ENCODE results near the gene ERC1.

ERC1 gene

DNA sequence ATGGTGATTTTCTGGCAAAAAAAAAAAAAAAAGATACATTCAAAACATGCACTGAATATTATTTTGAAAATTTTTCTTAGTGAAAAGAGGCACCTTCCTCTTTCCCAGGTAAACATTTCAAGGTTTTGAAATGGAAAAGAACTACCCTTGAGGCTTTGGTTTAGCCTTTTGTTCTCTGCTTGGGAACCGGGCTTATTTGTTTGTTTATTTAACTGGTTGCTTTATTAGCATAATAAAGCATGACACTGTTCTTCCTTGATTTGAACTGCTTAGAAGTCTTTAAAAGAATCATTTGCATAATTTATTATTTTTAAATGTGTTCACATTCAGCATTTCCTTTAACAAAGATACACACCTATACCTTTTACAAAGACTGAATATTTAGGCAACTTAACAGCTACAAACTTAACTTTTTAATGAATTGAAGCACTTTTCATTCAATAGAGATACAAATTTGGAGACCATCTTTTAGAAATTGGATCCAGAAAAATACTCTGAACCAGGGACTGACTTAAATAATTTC, 428.9 kb downstream of the ERC1 start:
- DNase-seq: no peak

DNA sequence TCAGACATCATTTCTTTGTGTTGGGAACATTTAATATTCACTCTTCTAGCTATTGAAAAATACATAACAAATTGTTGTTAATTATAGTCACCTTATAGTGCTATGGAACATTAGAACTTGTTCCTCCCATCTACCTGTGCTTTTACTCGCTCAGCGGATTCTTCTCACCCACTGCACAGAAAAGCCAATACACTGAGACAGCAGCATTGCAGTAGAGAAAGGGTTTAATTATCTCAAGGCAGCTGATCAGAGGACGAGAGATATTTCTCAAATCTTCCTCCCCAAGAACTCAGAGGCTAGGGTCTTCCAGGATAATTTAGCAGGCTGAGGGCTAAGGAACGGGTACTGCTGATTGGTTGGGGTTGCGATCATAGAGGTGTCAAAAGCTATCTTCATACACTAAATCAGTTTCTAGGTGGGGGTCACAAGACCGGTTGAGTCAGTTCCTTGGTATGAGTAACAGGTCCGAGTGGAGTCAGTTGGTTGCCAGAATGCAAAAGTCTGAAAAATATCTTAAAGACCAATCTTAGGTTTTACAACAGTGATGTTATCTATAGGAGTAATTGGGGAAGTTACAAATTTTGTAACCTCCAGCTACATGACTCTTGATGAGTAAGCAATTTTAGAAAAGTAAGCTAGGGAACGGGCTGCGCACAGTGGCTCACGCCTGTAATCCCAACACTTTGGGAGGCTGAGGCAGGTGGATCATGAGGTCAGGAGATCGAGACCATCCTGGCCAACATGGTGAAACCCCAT, 430.2 kb downstream of the ERC1 start:
- DNase-seq: no peak

DNA sequence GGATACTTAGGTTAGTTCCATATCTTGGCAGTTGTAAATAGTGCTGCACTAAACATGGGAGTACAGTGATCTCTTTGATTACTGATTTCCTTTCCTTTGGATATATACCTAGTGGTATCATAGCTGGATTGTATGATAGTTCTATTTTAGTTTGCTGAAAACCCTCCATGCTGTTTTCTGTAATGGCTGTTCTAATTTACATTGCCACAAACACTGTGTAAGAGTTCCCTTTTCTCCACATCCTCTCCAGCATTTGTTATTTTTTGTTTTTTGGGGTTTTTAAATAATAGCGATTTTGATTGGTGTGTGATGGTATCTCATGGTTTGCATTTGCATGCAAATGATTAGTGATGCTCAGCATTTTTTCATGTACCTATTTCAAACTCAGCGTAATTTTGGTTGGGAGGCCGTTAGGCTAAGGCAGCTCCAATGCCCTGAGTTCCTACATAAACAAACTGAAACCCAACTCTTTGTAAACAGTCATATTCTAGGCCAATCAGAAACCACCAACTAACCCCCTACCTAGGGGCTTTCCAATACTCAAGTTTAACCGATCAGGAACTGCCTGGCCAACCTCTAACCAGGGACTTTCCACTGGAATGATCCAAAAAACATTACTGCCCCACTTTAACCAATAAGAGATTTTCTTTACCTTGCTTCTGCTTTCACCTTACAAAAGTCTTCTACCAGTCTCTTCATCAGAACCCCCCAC, 431.7 kb downstream of the ERC1 start:
- no peak for DNase-seq

DNA sequence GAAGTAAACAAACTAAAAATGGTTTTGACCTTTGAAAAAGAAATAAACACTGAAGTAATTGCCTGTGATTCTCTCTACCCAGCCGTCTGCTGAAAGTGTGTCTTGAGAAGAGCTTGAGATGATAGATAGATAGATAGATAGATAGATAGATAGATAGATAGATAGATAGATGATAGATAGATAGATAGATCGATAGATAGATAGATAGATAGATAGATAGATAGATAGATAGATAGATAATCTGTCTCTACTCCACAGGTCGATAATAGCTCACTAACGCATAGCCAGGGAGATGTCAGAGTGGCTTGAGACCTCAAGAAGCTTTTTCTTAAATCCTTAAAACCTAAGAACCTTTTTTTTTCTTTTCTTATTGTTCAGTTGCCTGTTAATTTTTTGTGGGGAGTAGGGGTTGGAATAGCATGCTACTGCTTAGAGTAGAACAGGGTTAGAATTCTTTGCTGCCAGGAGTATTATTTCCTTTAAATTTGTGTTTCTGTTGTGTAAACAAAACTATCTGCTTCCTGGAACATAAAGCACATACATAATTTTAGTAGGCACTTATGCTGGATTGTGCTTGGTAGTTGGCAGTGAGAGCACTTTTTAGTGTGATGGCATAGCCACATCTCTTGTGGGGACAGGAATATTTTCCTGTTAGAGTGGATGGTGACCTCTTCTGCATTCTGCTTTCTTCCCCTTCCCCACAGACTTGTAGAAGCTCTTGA, 433.8 kb downstream of the ERC1 start:
- DNase-seq: no peak

DNA sequence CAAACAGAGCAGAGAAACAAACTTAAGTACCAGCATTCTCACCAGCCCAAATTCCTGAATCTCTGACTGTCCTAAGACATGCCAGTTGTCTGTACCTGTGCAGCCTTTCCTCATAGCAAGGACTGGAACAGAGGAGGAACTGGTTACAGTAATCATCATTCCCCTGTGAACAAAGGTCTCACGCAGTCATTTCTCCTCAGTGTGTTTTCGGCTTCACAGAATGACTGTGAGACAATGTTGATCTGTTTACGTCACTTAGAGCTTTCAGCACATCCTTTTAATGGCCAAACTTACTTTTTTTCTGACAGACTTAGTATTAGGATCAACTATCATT, 434.3 kb downstream of the ERC1 start:
- no peak for DNase-seq

DNA sequence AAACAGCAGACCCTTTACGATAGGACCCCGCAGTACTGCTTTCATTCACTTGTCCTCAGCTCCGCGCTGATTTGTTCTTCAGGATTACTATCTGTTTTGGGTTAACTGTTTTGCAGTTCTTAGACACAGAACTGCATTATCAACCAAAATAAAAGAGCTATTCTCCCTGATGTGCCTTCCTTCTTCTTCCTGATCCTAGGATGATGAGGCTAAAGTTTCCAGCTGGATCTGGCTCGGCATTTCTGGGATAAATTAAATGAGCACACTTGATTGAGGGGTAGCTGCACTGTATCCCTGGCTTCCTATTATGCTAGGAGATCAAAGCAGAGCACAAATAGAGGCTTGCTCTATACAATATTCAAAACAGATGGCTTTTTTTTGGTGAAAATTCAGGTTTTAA, 437.6 kb downstream of the ERC1 start:
- no peak for DNase-seq

DNA sequence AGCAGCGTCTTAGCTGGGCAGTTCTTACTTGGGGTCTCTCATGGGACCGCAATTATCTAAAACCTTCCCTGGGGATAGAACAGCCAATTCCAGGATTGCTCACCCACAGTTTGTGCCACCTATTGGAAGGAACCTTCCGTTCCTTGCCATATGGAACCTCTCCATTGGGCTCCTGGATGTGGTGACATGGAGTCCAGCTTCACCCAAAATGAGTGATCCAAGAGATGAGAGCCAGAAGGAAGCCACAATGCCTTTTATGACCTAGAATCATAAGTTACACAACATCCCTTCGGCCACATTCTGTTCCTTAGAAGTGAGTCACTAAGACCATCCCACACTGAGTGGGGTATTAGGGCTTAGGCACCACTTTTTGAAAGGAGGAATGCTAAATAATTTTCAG, 439.0 kb downstream of the ERC1 start:
- DNase-seq: no peak

DNA sequence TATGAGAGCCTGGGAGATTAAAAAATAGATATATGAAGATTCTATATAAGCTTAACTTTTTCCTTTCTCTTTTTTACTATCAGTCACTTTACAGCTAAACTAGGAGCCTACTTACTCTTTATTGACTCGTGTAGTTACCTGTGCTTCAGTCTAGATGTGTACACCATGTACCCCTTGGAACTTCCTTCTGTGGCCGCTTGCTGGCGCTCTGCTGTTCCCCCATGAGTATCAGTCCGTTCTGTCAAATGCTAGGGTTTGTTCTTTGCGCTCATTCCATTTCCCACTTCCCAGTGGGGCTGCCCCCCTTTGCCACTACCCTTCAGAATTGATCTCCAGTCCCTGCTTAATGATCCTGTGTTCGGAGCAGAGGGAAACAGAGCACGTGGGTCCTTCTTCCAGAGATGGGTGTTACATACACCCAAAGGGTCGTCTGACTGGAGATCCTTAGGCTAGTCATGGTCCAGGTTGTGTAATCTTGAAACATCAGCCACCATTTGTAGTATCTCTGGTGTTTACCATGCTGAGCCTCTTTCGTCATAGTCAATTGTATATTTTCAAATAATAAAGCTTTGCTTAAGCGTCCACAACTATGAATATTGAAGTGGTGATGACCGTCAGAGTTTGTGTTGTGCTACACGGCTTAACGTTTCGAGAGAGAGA, 443.4 kb downstream of the ERC1 start:
- DNase-seq: no peak

DNA sequence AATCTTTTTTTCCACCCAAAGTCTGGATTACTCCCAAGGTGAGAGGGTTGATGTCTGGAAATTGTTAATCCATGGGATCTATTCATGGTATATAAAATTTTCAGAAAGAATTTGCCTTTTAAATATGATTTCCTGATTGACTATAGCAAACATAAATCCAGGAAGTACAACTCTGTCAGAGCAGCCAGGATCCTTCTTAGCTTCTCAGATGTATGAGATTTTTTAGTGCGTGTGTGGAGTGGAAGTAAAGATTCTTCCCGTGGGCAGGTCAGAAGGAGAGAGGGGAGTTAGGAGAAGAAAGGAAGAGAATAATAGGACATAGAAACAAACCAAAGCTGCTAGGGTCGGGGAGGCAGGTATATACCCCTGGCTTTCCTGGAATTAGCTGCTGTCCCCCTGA, 444.0 kb downstream of the ERC1 start:
- no peak for DNase-seq

DNA sequence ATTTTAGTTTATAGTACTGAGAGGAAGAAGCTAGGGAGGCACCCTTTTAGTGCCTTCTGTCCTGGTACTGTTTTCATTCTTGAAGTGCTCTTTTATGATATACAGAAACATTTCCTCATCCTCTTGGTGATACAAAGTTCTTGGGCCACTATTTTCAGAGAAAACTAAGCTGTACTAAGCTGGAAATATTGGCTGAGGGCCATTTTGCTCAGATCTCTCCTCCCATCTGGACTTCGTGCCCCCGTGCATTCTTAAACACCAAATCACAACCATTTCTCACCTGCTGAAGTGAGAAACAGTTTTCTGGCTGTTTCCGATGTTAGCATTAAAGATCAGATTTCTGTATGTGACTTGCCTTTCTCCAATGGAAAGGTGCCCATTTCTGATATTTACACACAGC, 444.4 kb downstream of the ERC1 start:
- no peak for DNase-seq

DNA sequence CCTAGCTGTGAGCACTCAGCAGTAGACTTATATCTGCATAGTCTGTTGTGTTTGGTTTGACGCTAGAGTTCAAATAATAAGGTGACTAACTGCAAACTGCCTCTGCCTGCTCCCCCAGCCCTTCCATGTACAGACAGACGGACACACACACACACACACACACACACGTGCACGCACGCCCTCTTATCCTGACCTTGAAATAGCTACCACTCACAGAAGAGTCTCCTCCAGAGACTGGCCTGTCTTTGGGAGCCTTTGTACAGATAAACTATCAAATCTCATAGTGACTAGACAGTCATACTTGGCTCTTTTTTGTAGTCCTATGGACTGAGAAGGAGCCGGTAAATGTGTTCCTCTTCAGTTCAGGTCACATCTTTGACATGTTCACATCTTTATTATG, 445.0 kb downstream of the ERC1 start:
- DNase-seq: no peak

DNA sequence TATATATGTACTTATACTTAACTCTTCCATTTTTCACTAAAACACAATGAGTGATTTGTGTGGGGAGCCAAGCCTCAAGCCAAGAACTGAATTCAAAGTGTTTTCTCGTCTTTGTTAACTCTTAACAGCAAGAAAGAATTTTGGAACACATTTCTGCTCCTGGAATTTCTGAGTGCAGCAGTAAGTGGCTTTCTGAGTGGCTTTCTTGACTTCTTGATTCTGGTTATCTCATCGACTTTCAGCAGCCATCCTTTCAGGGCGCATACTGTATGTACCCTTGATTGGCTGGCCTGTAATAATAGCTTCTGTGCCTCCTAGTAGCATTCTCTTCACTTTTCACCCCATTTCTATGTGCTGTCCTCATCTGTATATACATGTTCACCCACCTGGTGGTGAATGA, 446.0 kb downstream of the ERC1 start:
- DNase-seq: no peak

DNA sequence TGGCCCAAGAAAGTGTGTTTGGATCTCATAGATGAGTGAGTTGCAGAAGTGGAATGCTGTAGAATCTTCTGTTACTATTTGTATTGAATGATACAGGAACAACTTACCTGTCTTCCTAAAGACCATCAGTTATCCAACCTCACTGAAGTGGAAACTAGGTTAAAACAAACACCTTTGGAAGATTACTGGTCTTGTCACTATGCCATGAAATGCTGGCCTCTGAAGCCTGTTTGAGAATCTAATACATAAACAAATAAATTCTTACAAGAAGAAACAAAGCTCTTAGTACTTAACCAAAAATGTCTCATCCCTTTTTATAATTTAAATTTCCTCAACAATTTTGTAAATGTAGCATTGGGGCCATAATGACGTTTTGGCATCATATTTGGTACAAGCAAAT, 448.2 kb downstream of the ERC1 start:
- DNase-seq: no peak

DNA sequence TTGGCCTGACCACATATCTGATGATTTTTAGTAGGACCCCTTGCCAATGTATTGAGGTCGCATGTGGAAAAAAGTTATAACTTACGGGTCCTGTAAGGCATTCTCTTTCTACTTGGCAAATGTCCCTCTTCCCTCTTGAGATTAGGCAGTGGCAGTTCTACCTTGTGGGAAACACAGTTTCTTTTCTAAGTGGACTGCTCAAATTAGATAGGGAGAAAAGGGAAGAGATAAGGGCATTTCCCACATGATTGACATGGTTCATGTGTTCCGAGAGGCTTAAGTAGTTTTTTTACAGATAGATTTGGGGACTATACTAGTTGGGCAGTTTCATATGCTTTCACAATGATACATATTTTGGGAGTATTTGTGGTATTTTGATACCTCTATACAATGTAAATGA, 448.7 kb downstream of the ERC1 start:
- DNase-seq: no peak

DNA sequence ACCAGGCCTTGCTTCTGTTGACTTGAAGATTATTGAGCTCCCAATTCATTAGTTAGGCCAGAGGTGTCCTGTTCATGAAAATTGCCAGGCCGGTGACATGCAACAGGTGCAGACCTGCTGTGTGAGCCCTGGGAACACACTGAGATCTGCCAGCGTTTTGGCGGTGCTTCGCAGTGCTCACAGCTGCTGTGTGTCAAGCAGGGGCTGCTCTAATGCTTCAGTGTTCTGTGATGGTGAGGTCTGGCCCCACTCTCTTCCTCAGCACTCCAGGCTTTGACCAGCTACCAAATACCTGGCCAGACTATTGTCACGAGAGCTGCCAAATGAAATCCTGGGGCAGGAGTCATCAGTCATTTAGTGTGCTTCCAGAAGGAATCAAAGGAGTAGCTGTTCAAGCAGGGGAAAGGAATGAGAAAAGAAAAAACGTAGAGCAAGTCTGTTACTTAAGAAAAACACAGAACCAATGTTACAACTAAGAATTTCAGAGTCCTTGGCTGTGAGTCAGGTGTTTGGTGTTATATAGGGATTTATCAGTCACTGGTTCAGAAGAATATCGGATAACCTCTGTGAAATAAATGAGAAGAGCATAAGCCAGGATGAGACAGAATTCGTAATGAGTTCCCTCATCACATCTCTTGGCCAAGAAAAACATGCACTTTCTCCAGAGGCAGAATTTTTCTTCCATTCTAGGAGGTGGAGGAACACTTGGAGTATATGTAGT, 452.6 kb downstream of the ERC1 start:
- DNase-seq: no peak

DNA sequence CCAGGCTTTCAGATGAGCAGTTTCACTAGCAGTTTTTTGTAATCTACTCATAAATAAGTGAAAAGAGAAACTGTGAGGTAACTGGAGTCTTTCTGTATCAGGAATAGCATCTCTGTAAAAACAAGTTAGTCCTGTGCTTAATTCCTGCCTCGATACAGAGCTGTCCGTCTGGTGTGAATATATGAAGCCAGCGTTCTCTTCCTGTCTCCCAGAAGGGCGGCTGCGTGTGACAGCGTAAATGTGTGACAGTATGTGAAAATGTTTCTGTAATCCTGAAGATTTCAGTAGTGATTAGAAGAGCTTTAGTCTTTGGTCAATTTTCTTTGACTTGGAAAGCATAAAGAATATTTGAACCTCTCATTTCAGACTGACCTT, 453.1 kb downstream of the ERC1 start:
- no peak for DNase-seq

DNA sequence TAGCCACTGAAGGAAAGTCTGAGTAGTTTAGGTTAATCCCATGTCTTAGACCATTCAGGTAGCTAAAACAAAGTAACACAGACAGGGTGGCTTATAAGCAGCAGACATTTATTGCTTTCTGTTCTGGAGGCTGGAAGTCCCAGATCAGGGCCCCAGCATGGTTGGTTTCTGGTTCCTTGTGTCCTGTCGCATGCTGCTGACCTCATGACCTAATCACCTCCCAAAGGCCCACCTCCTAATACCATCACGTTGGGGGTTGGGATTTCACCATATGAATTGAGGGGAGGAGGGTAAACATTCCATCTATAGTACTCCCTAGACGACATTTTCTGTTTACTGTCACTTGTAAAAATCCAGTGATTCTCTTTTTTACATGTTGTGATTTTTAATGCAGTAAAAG, 454.8 kb downstream of the ERC1 start:
- DNase-seq: no peak

DNA sequence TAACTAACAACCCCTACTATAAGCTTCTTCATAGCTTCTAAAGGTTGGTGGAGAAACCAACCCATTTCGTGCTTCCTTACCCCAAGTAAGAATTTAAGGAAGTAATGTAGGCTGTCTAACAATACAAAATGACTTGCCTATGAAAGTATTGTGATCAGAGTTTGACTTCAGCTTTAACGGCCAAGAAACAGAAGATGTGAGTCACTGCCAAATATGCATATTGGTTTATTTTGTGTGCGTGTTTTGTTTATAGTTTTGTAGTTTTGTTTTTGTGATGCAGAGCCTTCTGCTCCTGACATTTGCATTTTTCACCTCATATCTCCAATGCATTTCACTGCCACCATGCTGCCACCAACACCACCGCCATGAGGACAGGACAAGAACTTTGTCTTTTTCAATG, 457.3 kb downstream of the ERC1 start:
- no peak for DNase-seq

DNA sequence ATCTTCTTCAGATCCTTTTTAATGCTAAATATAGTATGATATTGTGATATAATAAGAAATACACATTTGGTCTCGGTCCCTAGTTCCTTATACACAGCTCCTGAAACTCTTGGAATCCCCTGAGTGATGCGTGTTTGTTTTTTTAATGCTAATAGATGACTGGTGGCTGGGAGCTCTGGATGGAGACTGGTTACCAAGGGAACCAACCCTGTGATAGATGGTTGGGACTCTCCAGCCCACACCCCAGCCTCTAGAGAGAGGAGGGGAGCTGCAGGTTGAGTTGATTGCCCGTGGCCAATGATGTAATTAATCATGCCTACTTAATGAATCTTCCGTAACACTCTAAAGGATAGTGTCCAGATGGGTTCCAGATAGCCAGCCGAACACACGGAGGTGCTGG, 462.8 kb downstream of the ERC1 start:
- no peak for DNase-seq

DNA sequence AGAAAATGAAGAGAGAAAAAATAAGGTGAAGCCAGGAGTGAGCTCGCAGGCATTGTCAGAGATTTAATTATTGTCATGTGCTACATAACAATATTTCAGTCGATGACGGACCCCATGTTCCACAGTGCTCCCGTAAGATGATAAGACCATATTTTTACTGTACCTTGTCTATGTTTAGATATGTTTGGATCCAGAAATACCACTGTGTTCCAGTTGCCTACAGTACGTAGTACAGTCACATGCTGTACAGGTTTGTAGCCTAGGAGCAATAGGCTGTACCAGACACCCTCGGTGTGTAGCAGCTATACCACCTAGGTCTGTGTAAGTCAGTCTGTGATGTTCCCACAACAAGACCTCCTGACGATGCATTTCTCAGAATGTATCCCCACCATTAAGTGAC, 465.9 kb downstream of the ERC1 start:
- no peak for DNase-seq

DNA sequence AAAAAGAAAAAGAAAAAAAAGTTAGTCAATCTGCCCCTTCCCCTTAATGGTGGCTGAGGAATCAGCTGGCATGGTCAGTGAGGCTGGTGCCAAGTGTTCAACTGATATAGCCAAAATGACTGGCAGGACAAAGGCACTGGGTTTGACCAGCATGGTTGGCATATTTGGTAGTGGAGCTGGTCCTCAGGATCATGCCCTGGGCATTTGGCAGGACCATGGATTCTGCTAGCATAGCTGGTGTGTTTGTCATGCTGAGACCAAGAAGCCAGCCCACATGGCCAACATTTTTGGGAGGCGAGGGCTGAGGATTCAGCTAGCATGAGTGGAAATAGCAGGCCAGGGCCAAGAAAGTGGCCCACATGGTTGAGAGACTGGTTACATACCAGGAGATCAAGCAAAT, 466.9 kb downstream of the ERC1 start:
- DNase-seq: no peak

DNA sequence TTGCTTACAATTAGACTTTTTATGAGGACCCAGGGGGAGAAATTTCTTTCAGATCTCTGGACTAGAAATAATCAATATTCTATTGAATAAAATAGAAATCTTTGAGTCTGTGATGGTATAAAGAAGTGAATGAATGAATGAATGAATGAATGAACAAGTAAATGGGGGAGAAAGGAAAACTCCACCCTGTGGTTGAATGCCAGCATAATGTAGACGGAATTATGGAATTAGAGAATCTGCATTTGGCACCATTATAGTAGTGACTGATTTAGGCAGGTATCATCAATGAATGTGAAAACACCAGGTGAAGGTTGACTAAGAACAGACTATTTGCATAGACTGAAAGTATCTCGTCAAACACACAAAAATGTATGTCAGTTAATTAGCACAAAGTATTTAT, 468.3 kb downstream of the ERC1 start:
- DNase-seq: no peak

Measured in cortex of kidney (tissue), 1 donor.